ENCODE measurements around the gene SBNO2. TPM values are rescaled to one million over a fixed set of nuclear protein-coding genes. Genes with fewer than 3 reads are reported as not detected.

SBNO2 gene
- total and polyA plus RNA-seq, 9 of the 15 experiments (the other 6 are each of a cell fraction or from before 2014, with no cell fraction given) = 0.01 to 46.2 (median 6.7) TPM

DNA sequence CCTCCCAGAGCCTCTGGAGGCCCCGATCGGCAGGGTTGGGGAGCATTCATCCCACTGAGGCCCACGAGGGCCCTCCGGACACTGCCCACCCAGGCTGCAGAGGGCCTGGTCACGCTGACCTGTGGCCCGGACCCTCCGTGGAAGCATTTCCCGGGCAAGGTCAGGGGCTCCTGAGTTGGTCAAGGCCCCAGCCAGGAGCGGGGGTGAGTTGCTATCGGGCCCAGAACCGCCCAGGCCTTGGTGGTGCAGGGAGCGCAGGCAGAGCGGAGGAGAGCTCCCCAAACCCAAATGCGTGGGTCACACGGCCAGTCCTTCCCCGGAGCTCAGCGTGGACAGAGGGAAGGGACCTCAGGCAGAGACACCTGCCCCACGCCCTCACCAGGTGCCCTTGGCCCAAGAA, 44.5 kb downstream of the SBNO2 start:
- Histone ChIP-seq H3K9me3 (replicated peaks; ENCODE audit: control insufficient read depth, insufficient read depth, low read depth, low read length) (no peaks in the 10 kb centered on the region), H3K4me2 (ENCODE audit: insufficient read depth, low read length) (no peak overlapping the region), H2AFZ (ENCODE audit: low read depth, low read length) (no peak overlapping the region), H3K79me2 (ENCODE audit: control insufficient read depth, insufficient read depth, low read length) (peaks cover 16% of the 10 kb centered on the region; the same call in 2 of the 3 replicates), H3K4me1 (replicated peaks in 1 of 2; ENCODE audit: control insufficient read depth in 2 of 2, insufficient read depth in 2 of 2, low read length in 2 of 2) (peaks cover 8 to 79% of the 10 kb centered on the region in 2 experiments), H3K27ac (ENCODE audit: extremely low read depth, low read depth, low read length) (no peak overlapping the region), H3K36me3 (ENCODE audit: control insufficient read depth, insufficient read depth, low read length) (peaks cover 31% of the 10 kb centered on the region; the same call in 2 of the 3 replicates), H3K4me3 (no peak overlapping the region), H4K20me1 (replicated peaks; ENCODE audit: control insufficient read depth, insufficient read depth, low read length) (no peaks in the 10 kb centered on the region; the same call in 1 of the 2 replicates), H3K9ac (ENCODE audit: insufficient read depth in 1 of 2, low read depth in 2 of 2, low read length in 2 of 2) (peak overlapping the region in 1 of 2 experiments; percentile 37; a peak in 1 of 4 replicates), H3K27me3 (ENCODE audit: control insufficient read depth in 2 of 2, insufficient read depth in 2 of 2, low read length in 2 of 2) (no peaks in the 10 kb centered on the region), H3K9me1 (ENCODE audit: control insufficient read depth, insufficient read depth, low read length) (peaks cover 3% of the 10 kb centered on the region)
- ChIA-PET POLR2A (interaction anchor here (0.7 to 0.8 kb wide), 2 partner anchors 39 to 62 kb away, joined by 3 read pairs; no protein-coding TSS in a partner anchor), CTCF (ENCODE audit: low intra/inter-chr PET ratio) (no interaction called here)
- no TSS peak for BruUV-seq (replicated peaks)
- intact Hi-C loops (cut with micrococcal nuclease) = no loop called here
- in situ Hi-C loops (cut with MboI) = no loop called here
- no peak for DNase-seq (ENCODE audit: extremely low read depth in 1 of 4, low spot score in 3 of 4)
- 90% methylated on average over 15 of the region's 18 CpGs for WGBS (ENCODE audit: insufficient coverage, low coverage, missing lambda C conversion rate)
- no peak for FAIRE-seq
- no peak for ATAC-seq
- TF ChIP-seq MBD2 (IDR thresholded peaks at IDR 0.05; ENCODE audit: borderline replicate concordance, low read depth) (no peak), HMG20B (CRISPR knock-in tag; IDR thresholded peaks at IDR 0.05) (no peak), ESRRB (CRISPR knock-in tag; IDR thresholded peaks at IDR 0.05; ENCODE audit: borderline replicate concordance) (no peak), GTF2A2 (tag; IDR thresholded peaks at IDR 0.05) (no peak)
- TF ChIP-seq, protein P1, sequence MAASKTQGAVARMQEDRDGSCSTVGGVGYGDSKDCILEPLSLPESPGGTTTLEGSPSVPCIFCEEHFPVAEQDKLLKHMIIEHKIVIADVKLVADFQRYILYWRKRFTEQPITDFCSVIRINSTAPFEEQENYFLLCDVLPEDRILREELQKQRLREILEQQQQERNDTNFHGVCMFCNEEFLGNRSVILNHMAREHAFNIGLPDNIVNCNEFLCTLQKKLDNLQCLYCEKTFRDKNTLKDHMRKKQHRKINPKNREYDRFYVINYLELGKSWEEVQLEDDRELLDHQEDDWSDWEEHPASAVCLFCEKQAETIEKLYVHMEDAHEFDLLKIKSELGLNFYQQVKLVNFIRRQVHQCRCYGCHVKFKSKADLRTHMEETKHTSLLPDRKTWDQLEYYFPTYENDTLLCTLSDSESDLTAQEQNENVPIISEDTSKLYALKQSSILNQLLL (CRISPR knock-in tag; IDR thresholded peaks at IDR 0.05; ENCODE audit: borderline replicate concordance) = no peak
- TF ChIP-seq, protein P2, sequence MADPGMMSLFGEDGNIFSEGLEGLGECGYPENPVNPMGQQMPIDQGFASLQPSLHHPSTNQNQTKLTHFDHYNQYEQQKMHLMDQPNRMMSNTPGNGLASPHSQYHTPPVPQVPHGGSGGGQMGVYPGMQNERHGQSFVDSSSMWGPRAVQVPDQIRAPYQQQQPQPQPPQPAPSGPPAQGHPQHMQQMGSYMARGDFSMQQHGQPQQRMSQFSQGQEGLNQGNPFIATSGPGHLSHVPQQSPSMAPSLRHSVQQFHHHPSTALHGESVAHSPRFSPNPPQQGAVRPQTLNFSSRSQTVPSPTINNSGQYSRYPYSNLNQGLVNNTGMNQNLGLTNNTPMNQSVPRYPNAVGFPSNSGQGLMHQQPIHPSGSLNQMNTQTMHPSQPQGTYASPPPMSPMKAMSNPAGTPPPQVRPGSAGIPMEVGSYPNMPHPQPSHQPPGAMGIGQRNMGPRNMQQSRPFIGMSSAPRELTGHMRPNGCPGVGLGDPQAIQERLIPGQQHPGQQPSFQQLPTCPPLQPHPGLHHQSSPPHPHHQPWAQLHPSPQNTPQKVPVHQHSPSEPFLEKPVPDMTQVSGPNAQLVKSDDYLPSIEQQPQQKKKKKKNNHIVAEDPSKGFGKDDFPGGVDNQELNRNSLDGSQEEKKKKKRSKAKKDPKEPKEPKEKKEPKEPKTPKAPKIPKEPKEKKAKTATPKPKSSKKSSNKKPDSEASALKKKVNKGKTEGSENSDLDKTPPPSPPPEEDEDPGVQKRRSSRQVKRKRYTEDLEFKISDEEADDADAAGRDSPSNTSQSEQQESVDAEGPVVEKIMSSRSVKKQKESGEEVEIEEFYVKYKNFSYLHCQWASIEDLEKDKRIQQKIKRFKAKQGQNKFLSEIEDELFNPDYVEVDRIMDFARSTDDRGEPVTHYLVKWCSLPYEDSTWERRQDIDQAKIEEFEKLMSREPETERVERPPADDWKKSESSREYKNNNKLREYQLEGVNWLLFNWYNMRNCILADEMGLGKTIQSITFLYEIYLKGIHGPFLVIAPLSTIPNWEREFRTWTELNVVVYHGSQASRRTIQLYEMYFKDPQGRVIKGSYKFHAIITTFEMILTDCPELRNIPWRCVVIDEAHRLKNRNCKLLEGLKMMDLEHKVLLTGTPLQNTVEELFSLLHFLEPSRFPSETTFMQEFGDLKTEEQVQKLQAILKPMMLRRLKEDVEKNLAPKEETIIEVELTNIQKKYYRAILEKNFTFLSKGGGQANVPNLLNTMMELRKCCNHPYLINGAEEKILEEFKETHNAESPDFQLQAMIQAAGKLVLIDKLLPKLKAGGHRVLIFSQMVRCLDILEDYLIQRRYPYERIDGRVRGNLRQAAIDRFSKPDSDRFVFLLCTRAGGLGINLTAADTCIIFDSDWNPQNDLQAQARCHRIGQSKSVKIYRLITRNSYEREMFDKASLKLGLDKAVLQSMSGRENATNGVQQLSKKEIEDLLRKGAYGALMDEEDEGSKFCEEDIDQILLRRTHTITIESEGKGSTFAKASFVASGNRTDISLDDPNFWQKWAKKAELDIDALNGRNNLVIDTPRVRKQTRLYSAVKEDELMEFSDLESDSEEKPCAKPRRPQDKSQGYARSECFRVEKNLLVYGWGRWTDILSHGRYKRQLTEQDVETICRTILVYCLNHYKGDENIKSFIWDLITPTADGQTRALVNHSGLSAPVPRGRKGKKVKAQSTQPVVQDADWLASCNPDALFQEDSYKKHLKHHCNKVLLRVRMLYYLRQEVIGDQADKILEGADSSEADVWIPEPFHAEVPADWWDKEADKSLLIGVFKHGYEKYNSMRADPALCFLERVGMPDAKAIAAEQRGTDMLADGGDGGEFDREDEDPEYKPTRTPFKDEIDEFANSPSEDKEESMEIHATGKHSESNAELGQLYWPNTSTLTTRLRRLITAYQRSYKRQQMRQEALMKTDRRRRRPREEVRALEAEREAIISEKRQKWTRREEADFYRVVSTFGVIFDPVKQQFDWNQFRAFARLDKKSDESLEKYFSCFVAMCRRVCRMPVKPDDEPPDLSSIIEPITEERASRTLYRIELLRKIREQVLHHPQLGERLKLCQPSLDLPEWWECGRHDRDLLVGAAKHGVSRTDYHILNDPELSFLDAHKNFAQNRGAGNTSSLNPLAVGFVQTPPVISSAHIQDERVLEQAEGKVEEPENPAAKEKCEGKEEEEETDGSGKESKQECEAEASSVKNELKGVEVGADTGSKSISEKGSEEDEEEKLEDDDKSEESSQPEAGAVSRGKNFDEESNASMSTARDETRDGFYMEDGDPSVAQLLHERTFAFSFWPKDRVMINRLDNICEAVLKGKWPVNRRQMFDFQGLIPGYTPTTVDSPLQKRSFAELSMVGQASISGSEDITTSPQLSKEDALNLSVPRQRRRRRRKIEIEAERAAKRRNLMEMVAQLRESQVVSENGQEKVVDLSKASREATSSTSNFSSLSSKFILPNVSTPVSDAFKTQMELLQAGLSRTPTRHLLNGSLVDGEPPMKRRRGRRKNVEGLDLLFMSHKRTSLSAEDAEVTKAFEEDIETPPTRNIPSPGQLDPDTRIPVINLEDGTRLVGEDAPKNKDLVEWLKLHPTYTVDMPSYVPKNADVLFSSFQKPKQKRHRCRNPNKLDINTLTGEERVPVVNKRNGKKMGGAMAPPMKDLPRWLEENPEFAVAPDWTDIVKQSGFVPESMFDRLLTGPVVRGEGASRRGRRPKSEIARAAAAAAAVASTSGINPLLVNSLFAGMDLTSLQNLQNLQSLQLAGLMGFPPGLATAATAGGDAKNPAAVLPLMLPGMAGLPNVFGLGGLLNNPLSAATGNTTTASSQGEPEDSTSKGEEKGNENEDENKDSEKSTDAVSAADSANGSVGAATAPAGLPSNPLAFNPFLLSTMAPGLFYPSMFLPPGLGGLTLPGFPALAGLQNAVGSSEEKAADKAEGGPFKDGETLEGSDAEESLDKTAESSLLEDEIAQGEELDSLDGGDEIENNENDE (IDR thresholded peaks at IDR 0.05; ENCODE audit: low read depth, low read length) = no peak
- TF ChIP-seq, protein P3, sequence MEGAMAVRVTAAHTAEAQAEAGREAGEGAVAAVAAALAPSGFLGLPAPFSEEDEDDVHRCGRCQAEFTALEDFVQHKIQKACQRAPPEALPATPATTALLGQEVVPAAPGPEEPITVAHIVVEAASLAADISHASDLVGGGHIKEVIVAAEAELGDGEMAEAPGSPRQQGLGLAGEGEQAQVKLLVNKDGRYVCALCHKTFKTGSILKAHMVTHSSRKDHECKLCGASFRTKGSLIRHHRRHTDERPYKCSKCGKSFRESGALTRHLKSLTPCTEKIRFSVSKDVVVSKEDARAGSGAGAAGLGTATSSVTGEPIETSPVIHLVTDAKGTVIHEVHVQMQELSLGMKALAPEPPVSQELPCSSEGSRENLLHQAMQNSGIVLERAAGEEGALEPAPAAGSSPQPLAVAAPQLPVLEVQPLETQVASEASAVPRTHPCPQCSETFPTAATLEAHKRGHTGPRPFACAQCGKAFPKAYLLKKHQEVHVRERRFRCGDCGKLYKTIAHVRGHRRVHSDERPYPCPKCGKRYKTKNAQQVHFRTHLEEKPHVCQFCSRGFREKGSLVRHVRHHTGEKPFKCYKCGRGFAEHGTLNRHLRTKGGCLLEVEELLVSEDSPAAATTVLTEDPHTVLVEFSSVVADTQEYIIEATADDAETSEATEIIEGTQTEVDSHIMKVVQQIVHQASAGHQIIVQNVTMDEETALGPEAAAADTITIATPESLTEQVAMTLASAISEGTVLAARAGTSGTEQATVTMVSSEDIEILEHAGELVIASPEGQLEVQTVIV (CRISPR knock-in tag; IDR thresholded peaks at IDR 0.05; ENCODE audit: borderline replicate concordance) = no peak
